CD4-positive, CD25-positive, alpha-beta regulatory T cell (primary cell): ENCODE results near the gene SEMA5A. TPM values are rescaled to one million over a fixed set of nuclear protein-coding genes. Genes with fewer than 3 reads are reported as not detected.

Experiments used
- ATAC-seq, 2 donors: fragments of 150-1000 bp; cut with Tn5 transposase; one replicate each; pipeline ENCODE4 v1.10.0; 2021; ENCODE audit warnings: low read depth in 2 of 2, moderate number of reproducible peaks in 2 of 2, moderate library complexity in 1 of 2
- DNase-seq, 3 donors: peaks; one replicate each; pipeline versions ENCODE4 v3.0.0 to v3.0.0-alpha.2; 2012 to 2022; ENCODE audit warnings: mixed read lengths in 1 of 3
- H3K27ac ChIP-seq: one replicate; pipeline ENCODE4 v1.7.0; 2013; ENCODE audit warnings: mild to moderate bottlenecking, low read length; ENCODE audit not compliant: insufficient read depth, poor library complexity, severe bottlenecking
- H3K27me3 ChIP-seq: one replicate; pipeline ENCODE4 v1.7.0; 2013; ENCODE audit warnings: low read length; ENCODE audit not compliant: control insufficient read depth, insufficient read depth
- H3K36me3 ChIP-seq: one replicate; pipeline ENCODE4 v1.7.0; 2013; ENCODE audit warnings: mild to moderate bottlenecking, low read length, moderate library complexity; ENCODE audit not compliant: control insufficient read depth, insufficient read depth
- H3K4me1 ChIP-seq: 2 replicates; pipeline ENCODE4 v1.7.0; 2013; ENCODE audit warnings: mild to moderate bottlenecking, low read length; ENCODE audit not compliant: insufficient read depth, control insufficient read depth, poor library complexity, severe bottlenecking
- H3K4me3 ChIP-seq: one replicate; pipeline ENCODE4 v1.7.0; 2013; ENCODE audit warnings: low read depth, mild to moderate bottlenecking, low read length, moderate library complexity
- H3K9me3 ChIP-seq, 2 experiments: 1 replicate in 1 of 2; 2 replicates in 1 of 2; pipeline ENCODE4 v1.7.0; 2013; ENCODE audit warnings: low read length in 2 of 2, mild to moderate bottlenecking in 1 of 2, moderate library complexity in 1 of 2; ENCODE audit not compliant: control insufficient read depth in 2 of 2
- H3K27ac Mint-ChIP-seq, 3 donors: one replicate each; pipeline ENCODE4 v1.8.0; 2020 to 2022; ENCODE audit warnings: mild to moderate bottlenecking in 3 of 3, mixed read lengths in 3 of 3, moderate library complexity in 2 of 3
- H3K27me3 Mint-ChIP-seq: one replicate; pipeline ENCODE4 v1.8.0; 2022; ENCODE audit warnings: mild to moderate bottlenecking, mixed read lengths
- H3K36me3 Mint-ChIP-seq: one replicate; pipeline ENCODE4 v1.8.0; 2020; ENCODE audit warnings: mixed read lengths
- H3K4me1 Mint-ChIP-seq, 4 donors: one replicate each; pipeline ENCODE4 v1.8.0; 2020 to 2022; ENCODE audit warnings: mixed read lengths in 4 of 4, mild to moderate bottlenecking in 1 of 4
- H3K4me3 Mint-ChIP-seq, 4 donors: one replicate each; pipeline ENCODE4 v1.8.0; 2020 to 2022; ENCODE audit warnings: mild to moderate bottlenecking in 4 of 4, mixed read lengths in 4 of 4, moderate library complexity in 3 of 4
- H3K9me3 Mint-ChIP-seq, 7 donors: one replicate each; pipeline ENCODE4 v1.8.0; 2020 to 2022; ENCODE audit warnings: mixed read lengths in 7 of 7, mild to moderate bottlenecking in 3 of 7, moderate library complexity in 2 of 7
- polyA plus RNA-seq, 4 donors: library from polyadenylated mRNA; unstranded; fragments of 300-500 nt; fragmentation: Illumina TruSeq; gene quantifications; one replicate each; pipeline ENCODE4 v1.2.3, GENCODE V29; 2021
- total RNA-seq: library from RNA; stranded (reverse); gene quantifications from one replicate; pipeline ENCODE4 v1.2.3, GENCODE V29; 2022

The SEMA5A gene
- total and polyA plus RNA-seq, 5 donors from 2014 or later = 0.22 to 2.8 (median 0.31) TPM; not detected in 2

DNA sequence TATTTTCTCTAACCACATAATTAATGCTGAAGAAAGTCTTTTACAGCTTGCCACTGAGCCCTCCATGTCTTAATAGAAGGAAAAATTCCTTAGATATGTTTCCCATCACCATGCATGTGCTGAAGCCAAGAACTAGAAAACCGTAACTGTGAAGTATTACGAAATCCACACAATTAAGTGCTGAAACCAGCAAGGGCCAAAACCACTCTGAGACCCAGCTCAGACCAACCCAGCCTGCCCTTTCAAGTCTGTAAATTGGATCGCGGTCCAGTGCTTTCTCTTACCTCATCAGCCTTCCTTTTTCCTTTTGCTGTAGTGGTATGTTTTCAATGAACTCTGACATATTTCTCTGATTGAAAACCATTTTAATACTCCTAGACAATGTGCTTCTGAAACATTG lies 26.3 kb downstream of the SEMA5A start:
- Histone ChIP-seq H3K4me3 (no peak overlapping the region), H3K4me1 (no peaks in the 10 kb centered on the region), H3K9me3 (no peaks in the 10 kb centered on the region), H3K27me3 (no peaks in the 10 kb centered on the region), H3K27ac (no peak overlapping the region), H3K36me3 (no peaks in the 10 kb centered on the region)
- Mint-ChIP-seq H3K36me3 (no peaks in the 10 kb centered on the region), H3K27ac (no peak overlapping the region), H3K27me3 (no peaks in the 10 kb centered on the region), H3K4me1 (no peaks in the 10 kb centered on the region), H3K4me3 (no peak overlapping the region), H3K9me3 (peaks cover 0 to 4% (median 2%) of the 10 kb centered on the region in 7 donors)
- no peak for DNase-seq
- no peak for ATAC-seq

DNA sequence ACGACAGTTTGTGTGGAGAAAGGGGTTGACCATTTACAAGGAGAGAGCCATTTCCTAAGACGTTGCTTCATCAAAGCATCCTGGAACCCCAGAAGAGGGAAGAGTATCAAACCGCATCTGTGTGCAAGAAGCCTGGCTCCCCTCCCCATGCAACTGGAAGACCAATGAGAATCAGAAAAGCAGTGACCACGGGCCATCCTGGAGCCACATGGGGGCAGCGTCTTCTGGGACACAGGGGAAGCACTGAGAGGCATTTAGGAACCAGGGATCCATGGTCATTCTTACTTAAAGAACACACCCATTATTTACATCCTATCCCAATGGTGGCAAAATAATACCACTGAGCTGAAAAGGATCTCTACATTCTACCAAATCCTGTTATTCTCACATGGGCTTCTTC lies 29.3 kb downstream of the SEMA5A start:
- Mint-ChIP-seq H3K27me3 (no peaks in the 10 kb centered on the region), H3K4me1 (no peaks in the 10 kb centered on the region), H3K4me3 (no peak overlapping the region), H3K27ac (no peak overlapping the region), H3K9me3 (peaks cover 0 to 9% (median 1%) of the 10 kb centered on the region in 7 donors), H3K36me3 (no peaks in the 10 kb centered on the region)
- DNase-seq (no peak), ATAC-seq (no peak)
- Histone ChIP-seq H3K36me3 (no peaks in the 10 kb centered on the region), H3K4me1 (no peaks in the 10 kb centered on the region), H3K27me3 (no peaks in the 10 kb centered on the region), H3K27ac (no peak overlapping the region), H3K4me3 (no peak overlapping the region), H3K9me3 (no peaks in the 10 kb centered on the region)

DNA sequence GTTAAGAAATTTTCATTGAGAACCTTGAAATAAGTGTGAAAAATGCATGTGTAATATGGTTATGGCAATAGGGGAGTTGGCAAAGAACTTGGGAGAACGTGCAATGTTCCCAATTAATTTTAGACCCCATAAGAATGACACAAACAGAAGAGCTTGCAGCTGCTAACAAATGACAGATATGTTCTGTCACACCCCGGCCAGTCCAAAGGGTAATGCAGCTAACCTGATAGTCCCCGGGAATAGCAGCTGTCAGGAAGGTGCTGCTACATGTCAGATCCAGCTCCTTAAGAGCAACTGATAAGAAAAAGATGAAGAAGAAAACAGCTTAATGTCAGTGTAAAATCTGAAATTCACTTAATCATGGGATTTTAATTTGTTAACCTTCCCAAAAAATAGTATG lies 30.4 kb downstream of the SEMA5A start:
- no peak for DNase-seq
- Histone ChIP-seq H3K27ac (no peak overlapping the region), H3K27me3 (no peaks in the 10 kb centered on the region), H3K36me3 (no peaks in the 10 kb centered on the region), H3K4me3 (no peak overlapping the region), H3K9me3 (no peaks in the 10 kb centered on the region), H3K4me1 (no peaks in the 10 kb centered on the region)
- no peak overlapping the region for H3K27ac Mint-ChIP-seq
- H3K27me3 Mint-ChIP-seq = no peaks in the 10 kb centered on the region
- H3K36me3 Mint-ChIP-seq = no peaks in the 10 kb centered on the region
- H3K4me3 Mint-ChIP-seq = no peak overlapping the region
- H3K4me1 Mint-ChIP-seq = no peaks in the 10 kb centered on the region
- H3K9me3 Mint-ChIP-seq = peaks cover 0 to 9% (median 0%) of the 10 kb centered on the region in 7 donors
- no peak for ATAC-seq

DNA sequence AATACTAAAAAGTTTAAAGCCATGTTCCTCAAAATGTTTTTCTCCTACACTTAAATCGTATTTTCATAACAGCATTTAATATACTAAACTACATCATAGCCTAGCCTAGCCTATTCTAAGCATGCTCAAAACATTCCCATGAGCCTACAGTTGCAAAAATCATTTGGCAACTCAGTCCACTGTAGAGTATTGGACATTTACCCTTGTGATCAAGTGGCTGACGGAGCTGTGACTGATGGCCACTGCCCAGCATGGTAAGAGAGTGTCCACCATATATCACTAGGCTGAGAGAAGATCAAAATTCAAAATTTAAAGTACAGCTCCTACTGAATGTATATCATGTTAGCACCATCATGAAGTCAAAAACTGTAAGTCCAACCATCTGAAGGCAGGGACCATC lies 30.9 kb downstream of the SEMA5A start:
- Histone ChIP-seq H3K36me3 (no peaks in the 10 kb centered on the region), H3K27ac (no peak overlapping the region), H3K9me3 (no peaks in the 10 kb centered on the region), H3K4me3 (no peak overlapping the region), H3K27me3 (no peaks in the 10 kb centered on the region), H3K4me1 (no peaks in the 10 kb centered on the region)
- Mint-ChIP-seq H3K4me3 (no peak overlapping the region), H3K4me1 (no peaks in the 10 kb centered on the region), H3K9me3 (peaks cover 0 to 9% (median 0%) of the 10 kb centered on the region in 7 donors), H3K36me3 (no peaks in the 10 kb centered on the region), H3K27me3 (no peaks in the 10 kb centered on the region), H3K27ac (no peak overlapping the region)
- DNase-seq = no peak
- no peak for ATAC-seq

DNA sequence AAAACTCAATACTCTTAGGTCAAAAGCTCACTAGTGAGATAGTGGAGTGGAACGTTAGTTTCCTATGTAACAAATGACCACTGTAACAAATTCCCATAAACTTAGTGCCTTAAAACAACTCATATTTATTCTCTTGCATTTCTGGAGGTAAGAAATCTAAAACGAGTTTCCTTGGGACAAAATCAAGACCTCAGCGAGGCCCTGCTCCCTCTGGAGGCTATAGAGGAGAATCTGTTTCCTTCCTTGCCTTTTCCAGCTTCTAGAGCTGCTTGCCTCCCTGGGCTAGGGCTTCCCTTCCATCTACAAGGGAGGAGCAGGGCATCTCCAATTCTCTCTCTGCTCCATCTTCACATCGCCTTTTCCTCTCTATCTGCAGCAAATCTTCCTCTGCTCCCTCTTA lies 32.0 kb downstream of the SEMA5A start:
- no peaks in the 10 kb centered on the region for H3K27me3 ChIP-seq
- no peak overlapping the region for H3K27ac ChIP-seq
- no peaks in the 10 kb centered on the region for H3K4me1 ChIP-seq
- H3K9me3 ChIP-seq = no peaks in the 10 kb centered on the region
- ATAC-seq = no peak
- Mint-ChIP-seq H3K27ac (no peak overlapping the region), H3K4me3 (no peak overlapping the region), H3K9me3 (peaks cover 0 to 7% (median 1%) of the 10 kb centered on the region in 7 donors), H3K27me3 (no peaks in the 10 kb centered on the region), H3K36me3 (no peaks in the 10 kb centered on the region), H3K4me1 (no peaks in the 10 kb centered on the region)
- no peaks in the 10 kb centered on the region for H3K36me3 ChIP-seq
- DNase-seq = no peak
- H3K4me3 ChIP-seq = no peak overlapping the region

DNA sequence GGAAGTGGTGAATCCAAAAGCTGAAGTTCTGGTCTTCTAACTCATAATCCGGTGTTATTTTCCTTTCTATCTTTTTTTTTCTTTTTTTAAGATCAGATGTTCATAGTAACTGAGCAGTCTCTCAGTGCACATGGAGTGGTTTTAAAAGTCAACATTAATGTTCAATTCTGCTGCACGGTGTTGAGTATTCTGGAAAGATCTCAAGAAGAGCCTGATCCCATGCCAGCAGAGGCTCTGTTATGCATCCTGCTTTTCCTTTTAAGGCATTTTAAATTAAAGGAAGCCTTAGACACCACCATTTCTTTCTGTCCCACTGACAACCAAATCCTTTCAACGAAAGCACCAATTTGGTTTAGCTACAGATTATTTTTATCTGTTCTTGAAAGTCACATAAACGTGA lies 33.4 kb downstream of the SEMA5A start:
- Histone ChIP-seq H3K9me3 (no peaks in the 10 kb centered on the region), H3K27ac (no peak overlapping the region), H3K36me3 (no peaks in the 10 kb centered on the region), H3K4me3 (no peak overlapping the region), H3K4me1 (no peaks in the 10 kb centered on the region), H3K27me3 (no peaks in the 10 kb centered on the region)
- Mint-ChIP-seq H3K4me3 (no peak overlapping the region), H3K4me1 (no peaks in the 10 kb centered on the region), H3K36me3 (no peaks in the 10 kb centered on the region), H3K9me3 (peaks cover 2 to 7% (median 4%) of the 10 kb centered on the region in 7 donors), H3K27ac (no peak overlapping the region), H3K27me3 (no peaks in the 10 kb centered on the region)
- ATAC-seq (no peak), DNase-seq (no peak)

DNA sequence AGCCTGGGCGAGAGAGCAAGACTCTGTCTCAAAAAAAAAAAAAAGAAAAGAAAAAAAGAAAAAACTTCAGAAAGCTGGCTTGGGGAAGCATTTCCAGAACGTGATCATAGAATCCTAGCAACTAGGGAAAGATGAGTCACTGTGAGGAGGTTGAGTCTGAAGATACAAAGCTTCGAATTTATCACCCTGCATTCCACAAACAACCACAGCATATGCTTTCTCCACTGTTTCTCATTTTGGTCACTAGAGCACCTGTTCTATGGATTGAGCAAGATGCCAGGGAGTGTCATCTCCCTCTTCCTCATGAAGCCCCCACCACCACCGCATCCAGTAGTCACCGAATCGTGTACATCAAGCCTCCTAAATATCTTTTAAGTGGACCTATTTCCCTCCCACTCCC lies 37.9 kb downstream of the SEMA5A start:
- H3K36me3 Mint-ChIP-seq = no peaks in the 10 kb centered on the region
- Histone ChIP-seq H3K4me3 (no peak overlapping the region), H3K36me3 (no peaks in the 10 kb centered on the region), H3K27ac (no peak overlapping the region), H3K4me1 (no peaks in the 10 kb centered on the region), H3K27me3 (no peaks in the 10 kb centered on the region), H3K9me3 (no peaks in the 10 kb centered on the region)
- ATAC-seq (no peak), DNase-seq (no peak)
- no peaks in the 10 kb centered on the region for H3K4me1 Mint-ChIP-seq
- H3K27ac Mint-ChIP-seq = no peak overlapping the region
- H3K9me3 Mint-ChIP-seq = peaks cover 2 to 10% (median 4%) of the 10 kb centered on the region in 7 donors
- H3K4me3 Mint-ChIP-seq = no peak overlapping the region
- no peaks in the 10 kb centered on the region for H3K27me3 Mint-ChIP-seq

DNA sequence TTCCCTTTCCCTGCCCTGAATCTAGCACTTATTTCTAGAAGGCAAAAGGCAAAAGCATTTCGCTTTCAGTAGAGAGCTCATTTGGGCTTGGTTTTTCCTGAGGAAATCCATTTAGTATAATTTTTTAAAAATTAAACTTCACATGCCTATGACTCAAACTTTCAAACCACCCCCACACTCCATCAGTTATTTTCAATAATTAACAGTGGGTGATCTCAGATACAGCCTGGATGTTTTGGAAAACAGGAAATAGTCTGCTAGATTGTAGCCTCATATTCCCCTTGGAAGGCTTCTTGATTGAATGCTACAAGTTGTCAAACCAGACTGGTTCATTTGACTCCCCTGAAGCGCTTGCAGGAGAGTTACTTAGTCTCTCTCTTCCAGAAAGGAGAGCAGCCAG lies 40.6 kb downstream of the SEMA5A start:
- Histone ChIP-seq H3K36me3 (no peaks in the 10 kb centered on the region), H3K4me3 (no peak overlapping the region), H3K9me3 (no peaks in the 10 kb centered on the region), H3K27me3 (no peaks in the 10 kb centered on the region), H3K4me1 (no peaks in the 10 kb centered on the region), H3K27ac (no peak overlapping the region)
- peaks cover 2 to 13% (median 6%) of the 10 kb centered on the region in 7 donors for H3K9me3 Mint-ChIP-seq
- H3K36me3 Mint-ChIP-seq = no peaks in the 10 kb centered on the region
- ATAC-seq (no peak), DNase-seq (no peak)
- H3K4me1 Mint-ChIP-seq = no peaks in the 10 kb centered on the region
- H3K27ac Mint-ChIP-seq = no peak overlapping the region
- H3K4me3 Mint-ChIP-seq = no peak overlapping the region
- no peaks in the 10 kb centered on the region for H3K27me3 Mint-ChIP-seq
